Neural cell (in vitro differentiated cells): Measurements from ENCODE around the gene RAB7B. TPM values are rescaled to one million over a fixed set of nuclear protein-coding genes. Genes with fewer than 3 reads are reported as not detected.

Source experiments
- H2AFZ ChIP-seq: fragments of 200-600, 300-800 bp; sonication (generic), shearing (Covaris generic); 2 replicates; pipeline ENCODE4 v1.6.0; 2014; ENCODE audit warnings: low read depth, mild to moderate bottlenecking, antibody characterized with exemption, low read length, moderate library complexity
- H3F3A ChIP-seq: fragments of 200-600 bp; shearing (Covaris generic); 2 replicates; pipeline ENCODE4 v1.6.1; 2016; ENCODE audit warnings: mild to moderate bottlenecking, moderate library complexity, mixed read lengths, antibody characterized with exemption, low read length; ENCODE audit not compliant: insufficient read depth, poor library complexity, severe bottlenecking
- H3K27ac ChIP-seq: fragments of 200-600, 300-800 bp; sonication (generic), shearing (Covaris generic); 2 replicates; pipeline ENCODE4 v1.5.1; 2014; ENCODE audit warnings: mild to moderate bottlenecking, low read length, moderate library complexity
- H3K27me3 ChIP-seq: fragments of 300-800, 200-600 bp; sonication (generic), shearing (Covaris generic); 2 replicates; pipeline ENCODE4 v1.6.0; 2014; ENCODE audit warnings: mild to moderate bottlenecking, low read depth, low read length, moderate library complexity; ENCODE audit not compliant: insufficient read depth
- H3K36me3 ChIP-seq: fragments of 300-800, 200-600 bp; sonication (generic), shearing (Covaris generic); 2 replicates; pipeline ENCODE4 v1.5.1; 2014; ENCODE audit warnings: mild to moderate bottlenecking, antibody characterized with exemption, low read length, moderate library complexity; ENCODE audit not compliant: insufficient read depth
- H3K4me2 ChIP-seq: fragments of 300-800, 200-600 bp; sonication (generic), shearing (Covaris generic); 2 replicates; pipeline ENCODE4 v1.6.0; 2014; ENCODE audit warnings: mild to moderate bottlenecking, low read length
- H3K4me3 ChIP-seq: fragments of 300-800, 200-600 bp; sonication (generic), shearing (Covaris generic); 2 replicates; pipeline ENCODE4 v1.5.1; 2014; ENCODE audit warnings: mild to moderate bottlenecking, low read length, moderate library complexity
- H3K79me2 ChIP-seq: fragments of 200-600 bp; shearing (Covaris generic); replicated peaks from 2 replicates; pipeline ENCODE4 v1.6.0; 2014; ENCODE audit warnings: mild to moderate bottlenecking, low read length, moderate library complexity; ENCODE audit not compliant: insufficient read depth
- H3K9ac ChIP-seq: fragments of 300-800, 200-600 bp; sonication (generic), shearing (Covaris generic); 2 replicates; pipeline ENCODE4 v1.6.1; 2016; ENCODE audit warnings: mild to moderate bottlenecking, low read length, mixed read lengths
- H3K9me2 ChIP-seq: fragments of 200-600 bp; shearing (Covaris generic); 2 replicates; pipeline ENCODE4 v1.6.1; 2016; ENCODE audit warnings: mild to moderate bottlenecking, low read length, mixed read lengths; ENCODE audit not compliant: insufficient read depth
- H3K9me3 ChIP-seq: fragments of 200-600, 300-800 bp; sonication (generic), shearing (Covaris generic); 2 replicates; pipeline ENCODE4 v1.6.1; 2016; ENCODE audit warnings: mild to moderate bottlenecking, mixed run types, low read length, moderate library complexity, mixed read lengths
- H4K20me1 ChIP-seq: fragments of 200-600 bp; shearing (Covaris generic); 2 replicates; pipeline ENCODE4 v1.6.1; 2016; ENCODE audit warnings: mild to moderate bottlenecking, mixed run types; ENCODE audit not compliant: insufficient read depth
- CTCF ChIP-seq: fragments of 450-650 bp; IDR thresholded peaks from 2 replicates; pipeline ENCODE4 v1.5.1; 2014; ENCODE audit warnings: antibody characterized with exemption, mild to moderate bottlenecking, moderate library complexity; ENCODE audit not compliant: poor library complexity, severe bottlenecking
- EP300 ChIP-seq: fragments of 450-650 bp; conservative IDR thresholded peaks from 2 replicates; pipeline ENCODE4 v1.6.1; 2014; ENCODE audit warnings: antibody characterized with exemption, mild to moderate bottlenecking, moderate library complexity; ENCODE audit not compliant: poor library complexity, severe bottlenecking
- EZH2 ChIP-seq: fragments of 200-600, 300-800 bp; shearing (Covaris generic), sonication (generic); IDR thresholded peaks from 2 replicates; pipeline ENCODE4 v1.6.1; 2014; ENCODE audit warnings: antibody characterized with exemption, low read length, borderline replicate concordance, mild to moderate bottlenecking; ENCODE audit not compliant: insufficient read depth, poor library complexity, severe bottlenecking
- MXI1 ChIP-seq: fragments of 450-650 bp; conservative IDR thresholded peaks from 2 replicates; pipeline ENCODE4 v1.6.1; 2014; ENCODE audit warnings: antibody characterized with exemption, mild to moderate bottlenecking; ENCODE audit not compliant: poor library complexity, severe bottlenecking
- POLR2AphosphoS5 ChIP-seq: IDR thresholded peaks from 2 replicates; pipeline ENCODE4 v1.6.1; 2012
- RAD21 ChIP-seq: fragments of 450-650 bp; conservative IDR thresholded peaks from 2 replicates; pipeline ENCODE4 v1.6.1; 2014; ENCODE audit warnings: antibody characterized with exemption, mild to moderate bottlenecking, moderate library complexity
- REST ChIP-seq: IDR thresholded peaks from 2 replicates; pipeline ENCODE4 v1.6.1; 2012; ENCODE audit warnings: borderline replicate concordance
- SMC3 ChIP-seq: fragments of 450-650 bp; conservative IDR thresholded peaks from 2 replicates; pipeline ENCODE4 v1.6.1; 2014; ENCODE audit warnings: antibody characterized with exemption, mild to moderate bottlenecking, moderate library complexity; ENCODE audit not compliant: poor library complexity
- TAF1 ChIP-seq: IDR thresholded peaks from 2 replicates; pipeline ENCODE4 v1.6.1; 2012; ENCODE audit warnings: low read depth
- polyA plus RNA-seq: library from polyadenylated mRNA; depleted of rRNA; stranded (reverse); fragments of >200 nt; gene quantifications from 2 replicates; pipeline ENCODE4 v1.2.3, GENCODE V29; 2014

Gene RAB7B
- polyA plus RNA-seq, 1 donor from 2014 or later: not detected

- no peaks in the 10 kb centered on the region for H3K27me3 ChIP-seq
- no peaks in the 10 kb centered on the region for H3F3A ChIP-seq
- H3K4me2 ChIP-seq: no peak overlapping the region
- no peak overlapping the region for H3K27ac ChIP-seq
- no peak overlapping the region for H2AFZ ChIP-seq
- TF ChIP-seq EP300 (no peak), RAD21 (no peak), TAF1 (no peak), POLR2AphosphoS5 (no peak), CTCF (no peak), REST (no peak), MXI1 (no peak), EZH2 (no peak), SMC3 (no peak)
- no peak overlapping the region for H3K4me3 ChIP-seq
- no peak overlapping the region for H3K9ac ChIP-seq
- H3K9me2 ChIP-seq: no peaks in the 10 kb centered on the region
- no peaks in the 10 kb centered on the region for H3K36me3 ChIP-seq
- H3K9me3 ChIP-seq: no peaks in the 10 kb centered on the region
- no peaks in the 10 kb centered on the region for H4K20me1 ChIP-seq
- H3K79me2 ChIP-seq: no peaks in the 10 kb centered on the region
Measured at GRCh38 chr1:205989786-205990185, 13.4 kb downstream of the RAB7B start.

GRCh38 chr1:205988585-205988995 lies 14.6 kb downstream of the RAB7B start:
- H3K36me3 ChIP-seq: no peaks in the 10 kb centered on the region
- no peaks in the 10 kb centered on the region for H4K20me1 ChIP-seq
- H3K9me3 ChIP-seq: no peaks in the 10 kb centered on the region
- H3K9me2 ChIP-seq: no peaks in the 10 kb centered on the region
- no peaks in the 10 kb centered on the region for H3K27me3 ChIP-seq
- no peak overlapping the region for H2AFZ ChIP-seq
- H3K9ac ChIP-seq: no peak overlapping the region
- no peaks in the 10 kb centered on the region for H3F3A ChIP-seq
- TF ChIP-seq POLR2AphosphoS5: no peak
- no peak for TF ChIP-seq SMC3
- TF ChIP-seq RAD21: no peak
- no peak for TF ChIP-seq TAF1
- TF ChIP-seq REST: no peak
- no peak for TF ChIP-seq CTCF
- TF ChIP-seq EP300: no peak
- H3K4me3 ChIP-seq: no peak overlapping the region
- no peak overlapping the region for H3K4me2 ChIP-seq
- no peak overlapping the region for H3K27ac ChIP-seq
- no peaks in the 10 kb centered on the region for H3K79me2 ChIP-seq
